Keratinocyte (primary cell): ENCODE data around the gene SMCO2. TPM values are rescaled to one million over a fixed set of nuclear protein-coding genes. Genes with fewer than 3 reads are reported as not detected.

Experiments
- DNase-seq: peaks from one replicate; pipeline ENCODE4 v3.0.0-alpha.2; 2011; ENCODE audit warnings: low read depth, missing footprints, low spot score
- FAIRE-seq: peaks from 2 replicates; lab custom pipeline; 2011; peaks lifted over from hg19 to GRCh38; lab: Jason Lieb, UNC
- H2AFZ ChIP-seq: 2 replicates; pipeline ENCODE4 v1.6.0; 2012; ENCODE audit warnings: low read length, control low read depth, inconsistent platforms; ENCODE audit not compliant: control insufficient read depth
- H3K27ac ChIP-seq: 2 replicates; pipeline ENCODE4 v1.5.1; 2011; ENCODE audit warnings: low read length; ENCODE audit not compliant: control insufficient read depth, insufficient read depth
- H3K27me3 ChIP-seq: 3 replicates; pipeline ENCODE4 v1.6.0; 2011; ENCODE audit warnings: low read length; ENCODE audit not compliant: control insufficient read depth, insufficient read depth; ENCODE audit errors: extremely low read depth
- H3K36me3 ChIP-seq, 2 experiments: 2 replicates in 1 of 2; 3 replicates in 1 of 2; pipeline ENCODE4 v1.5.1; 2011; ENCODE audit warnings: low read length in 2 of 2, mild to moderate bottlenecking in 1 of 2; ENCODE audit not compliant: control insufficient read depth in 2 of 2, insufficient read depth in 2 of 2; ENCODE audit errors: extremely low read depth in 1 of 2
- H3K4me1 ChIP-seq: 3 replicates; pipeline ENCODE4 v1.5.1; 2011; ENCODE audit warnings: low read length; ENCODE audit not compliant: control insufficient read depth, insufficient read depth; ENCODE audit errors: extremely low read depth
- H3K4me2 ChIP-seq: 3 replicates; pipeline ENCODE4 v1.6.0; 2011; ENCODE audit warnings: low read depth, low read length; ENCODE audit not compliant: control insufficient read depth, insufficient read depth; ENCODE audit errors: extremely low read depth
- H3K4me3 ChIP-seq, 3 experiments: fragments of 200-600 bp in 1 of 3; sonication (generic) in 1 of 3; 2 replicates in 2 of 3; 3 replicates in 1 of 3; pipeline ENCODE4 v1.5.1; 2011 to 2016; ENCODE audit warnings: low read length in 3 of 3, mild to moderate bottlenecking in 3 of 3, control low read depth in 2 of 3, inconsistent platforms in 1 of 3, low read depth in 1 of 3, mixed read lengths in 1 of 3, mixed run types in 1 of 3, moderate library complexity in 1 of 3; ENCODE audit not compliant: control insufficient read depth in 2 of 3, insufficient read depth in 2 of 3; ENCODE audit errors: extremely low read depth in 1 of 3
- H3K79me2 ChIP-seq: 2 replicates; pipeline ENCODE4 v1.6.0; 2012; ENCODE audit warnings: low read length; ENCODE audit not compliant: control insufficient read depth, insufficient read depth
- H3K9ac ChIP-seq: 3 replicates; pipeline ENCODE4 v1.6.0; 2011; ENCODE audit warnings: low read length; ENCODE audit not compliant: control insufficient read depth, insufficient read depth; ENCODE audit errors: extremely low read depth
- H3K9me1 ChIP-seq: 3 replicates; pipeline ENCODE4 v1.6.0; 2011; ENCODE audit warnings: low read length; ENCODE audit not compliant: control insufficient read depth, insufficient read depth; ENCODE audit errors: extremely low read depth
- H3K9me3 ChIP-seq: 2 replicates; pipeline ENCODE4 v1.5.1; 2012; ENCODE audit warnings: low read depth, low read length; ENCODE audit not compliant: control insufficient read depth
- H4K20me1 ChIP-seq: 3 replicates; pipeline ENCODE4 v1.6.0; 2011; ENCODE audit warnings: low read length; ENCODE audit not compliant: control insufficient read depth, insufficient read depth; ENCODE audit errors: extremely low read depth
- EZH2 ChIP-seq: IDR thresholded peaks from one replicate; pipeline ENCODE4 v1.6.1; 2012; ENCODE audit warnings: inconsistent platforms, mild to moderate bottlenecking, low read length, moderate library complexity
- dilution Hi-C: fragments of 300-500 bp; cut with MboI; formaldehyde crosslinking; loops from one replicate; pipeline ENCODE4 v1.7.0; 2020; ENCODE audit warnings: low sequenced_read_pairs; ENCODE audit not compliant: extremely low pct_ligation_motif_present
- polyA plus RNA-seq, 5 experiments: library from polyadenylated mRNA; depleted of rRNA in 3 of 5; stranded (reverse) in 3 of 5; stranded (forward) in 1 of 5; unstranded in 1 of 5; fragments of >200 nt; gene quantifications; 1 replicate in 1 of 5; 2 replicates in 3 of 5; 3 replicates in 1 of 5; pipeline versions ENCODE4 v1.2.1 to v1.2.3, GENCODE V29; 2011 to 2012; ENCODE audit warnings: missing spikeins in 2 of 5, low read depth in 1 of 5, low replicate concordance in 1 of 5
- TF ChIP-seq, protein P1 (sequence below), 3 experiments: IDR thresholded peaks in 1 of 3; conservative IDR thresholded peaks in 1 of 3; optimal IDR thresholded peaks in 1 of 3; 2 replicates in 2 of 3; 3 replicates in 1 of 3; pipeline versions ENCODE3 to v1.5.1; 2011; ENCODE audit warnings: low read length in 3 of 3, mild to moderate bottlenecking in 3 of 3, moderate library complexity in 2 of 3, control low read depth in 1 of 3, inconsistent platforms in 1 of 3; ENCODE audit not compliant: insufficient read depth in 2 of 3; ENCODE audit errors: extremely low read depth in 1 of 3

Gene SMCO2
- polyA plus RNA-seq, 1 donor (not counting 4 experiments of a cell fraction or from before 2014, with no cell fraction given): 0.49 TPM

GRCh38 chr12:27500546-27500945 lies 54.0 kb downstream of the SMCO2 start:
- dilution Hi-C loops: no loop called here
- no peaks in the 10 kb centered on the region for H3K9me3 ChIP-seq
- no peak for FAIRE-seq

GRCh38 chr12:27502021-27502435 lies 55.5 kb downstream of the SMCO2 start:
- no peaks in the 10 kb centered on the region for H3K9me3 ChIP-seq
- H3K9me1 ChIP-seq: no peaks in the 10 kb centered on the region
- FAIRE-seq (no peak), DNase-seq (no peak)
- H3K4me2 ChIP-seq: no peak overlapping the region
- no peak overlapping the region for H2AFZ ChIP-seq
- H3K4me1 ChIP-seq: no peaks in the 10 kb centered on the region
- H3K27me3 ChIP-seq: no peaks in the 10 kb centered on the region
- no peak overlapping the region for H3K9ac ChIP-seq
- no peaks in the 10 kb centered on the region for H3K36me3 ChIP-seq
- no peak overlapping the region for H3K4me3 ChIP-seq
- no peaks in the 10 kb centered on the region for H3K79me2 ChIP-seq
- dilution Hi-C loops: no loop called here
- TF ChIP-seq, protein P1, sequence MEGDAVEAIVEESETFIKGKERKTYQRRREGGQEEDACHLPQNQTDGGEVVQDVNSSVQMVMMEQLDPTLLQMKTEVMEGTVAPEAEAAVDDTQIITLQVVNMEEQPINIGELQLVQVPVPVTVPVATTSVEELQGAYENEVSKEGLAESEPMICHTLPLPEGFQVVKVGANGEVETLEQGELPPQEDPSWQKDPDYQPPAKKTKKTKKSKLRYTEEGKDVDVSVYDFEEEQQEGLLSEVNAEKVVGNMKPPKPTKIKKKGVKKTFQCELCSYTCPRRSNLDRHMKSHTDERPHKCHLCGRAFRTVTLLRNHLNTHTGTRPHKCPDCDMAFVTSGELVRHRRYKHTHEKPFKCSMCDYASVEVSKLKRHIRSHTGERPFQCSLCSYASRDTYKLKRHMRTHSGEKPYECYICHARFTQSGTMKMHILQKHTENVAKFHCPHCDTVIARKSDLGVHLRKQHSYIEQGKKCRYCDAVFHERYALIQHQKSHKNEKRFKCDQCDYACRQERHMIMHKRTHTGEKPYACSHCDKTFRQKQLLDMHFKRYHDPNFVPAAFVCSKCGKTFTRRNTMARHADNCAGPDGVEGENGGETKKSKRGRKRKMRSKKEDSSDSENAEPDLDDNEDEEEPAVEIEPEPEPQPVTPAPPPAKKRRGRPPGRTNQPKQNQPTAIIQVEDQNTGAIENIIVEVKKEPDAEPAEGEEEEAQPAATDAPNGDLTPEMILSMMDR (optimal IDR thresholded peaks at IDR 0.05 in 1 of 3, IDR thresholded peaks at IDR 0.05 in 1 of 3, conservative IDR thresholded peaks at IDR 0.05 in 1 of 3; ENCODE audit: extremely low read depth in 1 of 3, insufficient read depth in 2 of 3, low read length in 3 of 3): no peak
- TF ChIP-seq EZH2: no peak
- H3K27ac ChIP-seq: no peak overlapping the region
- no peaks in the 10 kb centered on the region for H4K20me1 ChIP-seq

More at GRCh38 chr12:27500546-27500945, 54.0 kb downstream of the SMCO2 start:
- Histone ChIP-seq H3K4me2 (no peak overlapping the region), H3K27me3 (no peaks in the 10 kb centered on the region), H3K4me3 (no peak overlapping the region), H3K9me1 (no peaks in the 10 kb centered on the region), H3K9ac (no peak overlapping the region), H3K4me1 (no peaks in the 10 kb centered on the region), H3K36me3 (no peaks in the 10 kb centered on the region), H3K27ac (no peak overlapping the region), H2AFZ (no peak overlapping the region), H3K79me2 (no peaks in the 10 kb centered on the region), H4K20me1 (no peaks in the 10 kb centered on the region)
- no peak for DNase-seq
- TF ChIP-seq EZH2: no peak
- TF ChIP-seq, protein P1 (optimal IDR thresholded peaks at IDR 0.05 in 1 of 3, IDR thresholded peaks at IDR 0.05 in 1 of 3, conservative IDR thresholded peaks at IDR 0.05 in 1 of 3; ENCODE audit: extremely low read depth in 1 of 3, insufficient read depth in 2 of 3, low read length in 3 of 3): no peak
